Omental fat pad (tissue), 4 donors: ENCODE measurements around the gene MAPKAPK2. TPM values are rescaled to one million over a fixed set of nuclear protein-coding genes. Genes with fewer than 3 reads are reported as not detected.
A peak's percentile ranks its signal among the peaks of the same experiment; 100 is the strongest.

Source experiments
- ATAC-seq: fragments of 150-250 bp; one replicate; pipeline ENCODE4 v1.9.1; 2016; ENCODE audit warnings: mild to moderate bottlenecking, moderate library complexity; ENCODE audit not compliant: low FRiP score
- DNase-seq: peaks from one replicate; pipeline ENCODE4 v3.0.0-alpha.2; 2019; ENCODE audit warnings: low spot score
- total RNA-seq, 4 donors: library from RNA; depleted of rRNA; stranded (reverse); fragments of >200 nt; gene quantifications; one replicate each; pipeline ENCODE4 v1.1.0, GENCODE V29; 2016
- TF ChIP-seq, protein P1 (sequence below), 3 donors: fragments of 450-650 bp; IDR thresholded peaks; one replicate each; pipeline ENCODE4 v1.5.1; 2016 to 2017; ENCODE audit warnings: antibody characterized with exemption in 3 of 3, mild to moderate bottlenecking in 3 of 3, moderate library complexity in 2 of 3

MAPKAPK2 gene
- total RNA-seq, 4 donors from 2014 or later = 52.0 to 151 (median 79.9) TPM

DNA sequence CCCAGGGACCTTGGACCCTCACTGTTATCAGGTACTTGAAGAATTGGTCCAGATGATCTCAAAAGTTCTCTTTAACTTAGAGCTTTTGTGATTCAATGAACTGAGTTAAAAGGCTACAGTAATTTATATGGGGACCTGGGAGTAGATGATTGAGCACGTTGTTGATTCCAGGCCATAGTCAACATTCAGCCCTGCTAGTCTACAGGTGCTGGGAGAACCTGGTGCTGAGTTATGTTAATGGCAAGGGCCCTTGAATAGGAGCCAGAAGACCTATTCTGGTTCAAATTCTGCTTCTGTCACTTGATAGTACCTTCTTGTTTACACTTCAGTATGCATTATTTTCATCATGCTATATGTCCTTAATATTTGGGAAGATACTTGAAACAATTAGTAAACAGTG is 38.2 kb upstream of the MAPKAPK2 start:
- ATAC-seq (no peak), DNase-seq (no peak)
- TF ChIP-seq, protein P1, sequence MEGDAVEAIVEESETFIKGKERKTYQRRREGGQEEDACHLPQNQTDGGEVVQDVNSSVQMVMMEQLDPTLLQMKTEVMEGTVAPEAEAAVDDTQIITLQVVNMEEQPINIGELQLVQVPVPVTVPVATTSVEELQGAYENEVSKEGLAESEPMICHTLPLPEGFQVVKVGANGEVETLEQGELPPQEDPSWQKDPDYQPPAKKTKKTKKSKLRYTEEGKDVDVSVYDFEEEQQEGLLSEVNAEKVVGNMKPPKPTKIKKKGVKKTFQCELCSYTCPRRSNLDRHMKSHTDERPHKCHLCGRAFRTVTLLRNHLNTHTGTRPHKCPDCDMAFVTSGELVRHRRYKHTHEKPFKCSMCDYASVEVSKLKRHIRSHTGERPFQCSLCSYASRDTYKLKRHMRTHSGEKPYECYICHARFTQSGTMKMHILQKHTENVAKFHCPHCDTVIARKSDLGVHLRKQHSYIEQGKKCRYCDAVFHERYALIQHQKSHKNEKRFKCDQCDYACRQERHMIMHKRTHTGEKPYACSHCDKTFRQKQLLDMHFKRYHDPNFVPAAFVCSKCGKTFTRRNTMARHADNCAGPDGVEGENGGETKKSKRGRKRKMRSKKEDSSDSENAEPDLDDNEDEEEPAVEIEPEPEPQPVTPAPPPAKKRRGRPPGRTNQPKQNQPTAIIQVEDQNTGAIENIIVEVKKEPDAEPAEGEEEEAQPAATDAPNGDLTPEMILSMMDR (IDR thresholded peaks at IDR 0.05) = no peak

DNA sequence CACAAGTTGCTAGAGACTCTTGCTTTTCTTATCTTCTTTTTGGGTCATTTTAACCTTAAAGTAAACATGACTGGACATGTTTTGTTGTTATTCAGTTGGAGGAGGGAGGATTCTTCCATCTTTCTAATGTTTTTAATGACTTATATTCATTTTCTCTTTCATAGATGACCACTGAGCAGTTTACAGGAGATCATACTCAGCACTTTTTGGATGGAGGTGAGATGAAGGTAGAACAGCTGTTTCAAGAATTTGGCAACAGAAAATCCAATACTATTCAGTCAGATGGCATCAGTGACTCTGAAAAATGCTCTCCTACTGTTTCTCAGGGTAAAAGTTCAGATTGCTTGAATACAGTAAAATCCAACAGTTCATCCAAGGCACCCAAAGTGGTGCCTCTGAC is 37.5 kb upstream of the MAPKAPK2 start:
- DNase-seq (no peak), ATAC-seq (no peak)
- TF ChIP-seq, protein P1 (IDR thresholded peaks at IDR 0.05) = no peak

DNA sequence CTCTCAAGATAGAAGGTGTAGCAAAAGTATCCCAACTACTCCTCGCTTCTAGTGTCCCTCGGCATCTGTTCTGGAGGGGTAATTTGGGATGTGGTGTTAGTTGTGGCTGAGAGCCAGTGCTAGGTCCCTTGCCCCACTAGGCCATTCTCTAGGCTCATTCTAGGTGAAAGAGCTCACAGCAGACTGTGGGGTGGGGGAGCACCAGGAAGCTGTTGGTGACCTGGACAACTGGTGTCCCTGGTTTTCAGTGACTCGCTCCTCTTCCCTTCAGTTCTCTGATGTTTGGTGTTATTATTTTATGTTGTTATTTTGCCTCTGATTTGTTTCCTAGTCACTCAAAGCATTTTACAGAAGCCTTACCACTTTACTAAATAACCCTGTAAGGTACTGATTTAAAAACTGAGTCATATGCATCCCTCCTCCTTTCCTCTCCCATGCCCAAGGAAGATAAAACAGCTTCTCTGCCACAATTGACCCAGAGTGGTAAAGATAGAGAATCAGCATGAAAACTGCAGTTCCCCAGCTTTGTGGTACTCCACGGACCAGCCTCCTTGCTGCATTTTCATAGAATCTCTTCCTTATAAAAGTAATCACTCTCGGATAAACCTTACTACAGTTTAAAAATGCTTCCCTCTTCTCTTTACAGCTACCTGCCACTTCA is 35.3 kb upstream of the MAPKAPK2 start:
- TF ChIP-seq, protein P1 (IDR thresholded peaks at IDR 0.05) = no peak
- DNase-seq (no peak), ATAC-seq (no peak)

DNA sequence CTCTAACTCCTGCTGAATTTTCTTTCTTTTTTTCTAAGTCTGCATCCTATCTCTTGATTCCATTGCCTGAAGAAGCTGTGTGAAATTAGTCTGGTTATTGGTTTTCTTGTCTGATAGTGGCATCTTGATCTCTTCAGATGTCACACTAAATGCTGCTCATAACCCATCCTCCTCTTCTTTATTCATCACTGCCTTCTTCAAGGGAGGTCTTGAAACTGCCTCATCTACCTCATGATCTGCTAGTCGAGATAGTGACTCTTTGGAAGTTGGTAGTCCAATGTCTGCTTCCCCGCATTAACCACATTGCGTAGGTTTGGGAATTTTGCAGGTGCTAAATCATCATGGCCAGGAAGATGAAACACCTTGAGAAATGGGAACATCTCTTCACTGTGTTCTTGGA is 33.7 kb upstream of the MAPKAPK2 start:
- TF ChIP-seq, protein P1 (IDR thresholded peaks at IDR 0.05) = no peak
- DNase-seq (no peak), ATAC-seq (no peak)

GRCh38 chr1:206651958-206652890 is 32.5 kb upstream of the MAPKAPK2 start:
- TF ChIP-seq, protein P1 (IDR thresholded peaks at IDR 0.05) = no peak
- DNase-seq = no peak
- peak; percentile 25 for ATAC-seq

- ATAC-seq = no peak
- DNase-seq = no peak
- TF ChIP-seq, protein P1 (IDR thresholded peaks at IDR 0.05) = no peak
Observed at GRCh38 chr1:206653715-206654459, 30.8 kb upstream of the MAPKAPK2 start.
